ENCODE results near the gene KANK2.

GRCh38 chr19:11221082-11221598 lies 23.8 kb upstream of the KANK2 start:
- no peak for TF ChIP-seq CTCF (IDR thresholded peaks at IDR 0.05; ENCODE audit: low read length)
- TF ChIP-seq EZH2 (IDR thresholded peaks at IDR 0.05; ENCODE audit: borderline replicate concordance, low read length): no peak

All from OCI-LY1 (cell line).